Endothelial cell of umbilical vein (primary cell): Measurements from ENCODE around the gene SSTR3. TPM values are rescaled to one million over a fixed set of nuclear protein-coding genes. Genes with fewer than 3 reads are reported as not detected.

ENCODE experiments used
- BruUV-seq: library from RNA; stranded (reverse); fragments of 400-500 nt; replicated peaks from 2 replicates; lab custom pipeline; 2021; lab: Mats Ljungman, UMichigan
- CTCF ChIA-PET: fragments of 300-600, 350-600 bp; sonication (Branson Sonifier 250); formaldehyde crosslinking; loops from one replicate; lab custom pipeline; 2021; ENCODE audit warnings: antibody characterized with exemption, inconsistent platforms; lab: Charles Lee
- POLR2A ChIA-PET: fragments of 300-600, 350-600 bp; sonication (Branson Sonifier 250); formaldehyde crosslinking; loops from one replicate; lab custom pipeline; 2021; ENCODE audit warnings: antibody characterized with exemption, inconsistent platforms; lab: Charles Lee
- DNase-seq: peaks from one replicate; pipeline ENCODE4 v3.0.0-alpha.2; 2011; ENCODE audit warnings: low read depth, low spot score
- FAIRE-seq: peaks from 2 replicates; lab custom pipeline; 2011; peaks lifted over from hg19 to GRCh38; lab: Jason Lieb, UNC
- H2AFZ ChIP-seq: 2 replicates; pipeline ENCODE4 v1.6.0; 2012; ENCODE audit warnings: low read depth, low read length, control low read depth, inconsistent platforms
- H3K27ac ChIP-seq: 2 replicates; pipeline ENCODE4 v1.5.1; 2011; ENCODE audit warnings: low read depth, mild to moderate bottlenecking, control low read depth, low read length, moderate library complexity; ENCODE audit not compliant: insufficient read depth
- H3K27me3 ChIP-seq, 2 experiments: 2 replicates each; pipeline versions ENCODE4 v1.6.0 to v1.6.1; 2011; ENCODE audit warnings: low read length in 2 of 2, mixed read lengths in 1 of 2; ENCODE audit not compliant: control insufficient read depth in 2 of 2, insufficient read depth in 2 of 2
- H3K36me3 ChIP-seq, 2 experiments: 2 replicates in 1 of 2; 3 replicates in 1 of 2; pipeline ENCODE4 v1.5.1; 2011; ENCODE audit warnings: low read length in 2 of 2, mild to moderate bottlenecking in 1 of 2, moderate library complexity in 1 of 2; ENCODE audit not compliant: control insufficient read depth in 2 of 2, insufficient read depth in 2 of 2; ENCODE audit errors: extremely low read depth in 1 of 2
- H3K4me1 ChIP-seq: 3 replicates; pipeline ENCODE4 v1.5.1; 2011; ENCODE audit warnings: mild to moderate bottlenecking, low read length; ENCODE audit not compliant: control insufficient read depth, insufficient read depth; ENCODE audit errors: extremely low read depth
- H3K4me2 ChIP-seq: 2 replicates; pipeline ENCODE4 v1.6.1; 2011; ENCODE audit warnings: low read length, control low read depth, mixed read lengths; ENCODE audit not compliant: insufficient read depth
- H3K4me3 ChIP-seq, 3 experiments: fragments of 200-600 bp in 1 of 3; sonication (generic), shearing (Covaris generic) in 1 of 3; replicated peaks in 1 of 3; 2 replicates each; pipeline ENCODE4 v1.5.1; 2011 to 2016; ENCODE audit warnings: control low read depth in 3 of 3, low read length in 3 of 3, mild to moderate bottlenecking in 2 of 3, inconsistent platforms in 1 of 3, low read depth in 1 of 3, moderate library complexity in 1 of 3; ENCODE audit not compliant: insufficient read depth in 1 of 3
- H3K79me2 ChIP-seq: 2 replicates; pipeline ENCODE4 v1.6.0; 2012; ENCODE audit warnings: low read length, inconsistent platforms; ENCODE audit not compliant: control insufficient read depth, insufficient read depth
- H3K9ac ChIP-seq: replicated peaks from 2 replicates; pipeline ENCODE3; 2011; ENCODE audit warnings: low read length, control low read depth; ENCODE audit not compliant: insufficient read depth; ENCODE audit errors: extremely low read depth
- H3K9me1 ChIP-seq: replicated peaks from 3 replicates; pipeline ENCODE4 v1.6.0; 2011; ENCODE audit warnings: mild to moderate bottlenecking, low read length; ENCODE audit not compliant: control insufficient read depth, insufficient read depth; ENCODE audit errors: extremely low read depth
- H3K9me3 ChIP-seq: replicated peaks from 2 replicates; pipeline ENCODE4 v1.5.1; 2012; ENCODE audit warnings: low read length, inconsistent platforms; ENCODE audit not compliant: control insufficient read depth, insufficient read depth
- H4K20me1 ChIP-seq: replicated peaks from 2 replicates; pipeline ENCODE3; 2011; ENCODE audit warnings: mild to moderate bottlenecking, low read length; ENCODE audit not compliant: control insufficient read depth, insufficient read depth; ENCODE audit errors: extremely low read depth
- EZH2 ChIP-seq: IDR thresholded peaks from 2 replicates; pipeline ENCODE4 v1.6.1; 2012; ENCODE audit warnings: borderline replicate concordance, low read depth, mild to moderate bottlenecking, moderate library complexity, low read length, inconsistent platforms; ENCODE audit not compliant: severe bottlenecking
- FOS ChIP-seq: IDR thresholded peaks from 2 replicates; pipeline ENCODE4 v1.6.1; 2011; ENCODE audit warnings: mild to moderate bottlenecking, low read length, moderate library complexity, borderline replicate concordance; ENCODE audit not compliant: insufficient read depth
- GATA2 ChIP-seq: IDR thresholded peaks from 2 replicates; pipeline ENCODE4 v1.7.0; 2011; ENCODE audit warnings: low read depth, mild to moderate bottlenecking, moderate library complexity, mixed read lengths, low read length; ENCODE audit not compliant: insufficient read length, insufficient read depth
- JUN ChIP-seq: IDR thresholded peaks from 2 replicates; pipeline ENCODE4 v1.6.1; 2011; ENCODE audit warnings: borderline replicate concordance, low read depth; ENCODE audit not compliant: insufficient read length, insufficient read depth
- MYC ChIP-seq: IDR thresholded peaks from one replicate; pipeline ENCODE4 v1.6.1; 2011; ENCODE audit warnings: mild to moderate bottlenecking, low read depth, low read length
- POLR2A ChIP-seq: IDR thresholded peaks from 2 replicates; pipeline ENCODE4 v1.6.1; 2012; ENCODE audit warnings: low read depth, mild to moderate bottlenecking, control low read depth, low read length
- POLR2AphosphoS5 ChIP-seq: IDR thresholded peaks from 2 replicates; pipeline ENCODE4 v1.6.1; 2012; ENCODE audit warnings: low read depth, mild to moderate bottlenecking, control low read depth, low read length, moderate library complexity; ENCODE audit not compliant: insufficient read depth
- dilution Hi-C: fragments of 300-500 bp; cut with MboI; formaldehyde crosslinking; loops from one replicate; pipeline ENCODE4 v1.15.0; 2019; ENCODE audit warnings: low sequenced_read_pairs; ENCODE audit not compliant: extremely low pct_ligation_motif_present
- intact Hi-C: fragments of 100-400 bp; cut with micrococcal nuclease; formaldehyde crosslinking; loops from one replicate; pipeline ENCODE4 v1.10.0; 2022
- polyA plus RNA-seq, 4 experiments: library from polyadenylated mRNA; depleted of rRNA in 3 of 4; stranded (reverse) in 3 of 4; unstranded in 1 of 4; fragments of >200 nt; gene quantifications; 2 replicates each; pipeline versions ENCODE4 v1.2.1 to v1.2.3, GENCODE V29; 2011 to 2012; ENCODE audit warnings: missing spikeins in 1 of 4
- total RNA-seq: library from RNA; stranded (reverse); gene quantifications from 2 replicates; pipeline ENCODE4 v1.2.3, GENCODE V29; 2021
- TF ChIP-seq, protein P1 (sequence below): IDR thresholded peaks from 2 replicates; pipeline ENCODE4 v1.6.1; 2011; ENCODE audit not compliant: insufficient read depth, insufficient read length
- TF ChIP-seq, protein P2 (sequence below), 2 donors: IDR thresholded peaks; 1 replicate in 1 of 2; 2 replicates in 1 of 2; pipeline ENCODE4 v1.5.1; 2011; ENCODE audit warnings: low read length in 2 of 2, mild to moderate bottlenecking in 2 of 2, moderate library complexity in 2 of 2, control low read depth in 1 of 2, inconsistent platforms in 1 of 2, low read depth in 1 of 2; ENCODE audit not compliant: insufficient read depth in 1 of 2; ENCODE audit errors: extremely low read depth in 1 of 2

Gene SSTR3
- total and polyA plus RNA-seq, 2 donors (not counting 3 experiments of a cell fraction or from before 2014, with no cell fraction given), result not detected

DNA sequence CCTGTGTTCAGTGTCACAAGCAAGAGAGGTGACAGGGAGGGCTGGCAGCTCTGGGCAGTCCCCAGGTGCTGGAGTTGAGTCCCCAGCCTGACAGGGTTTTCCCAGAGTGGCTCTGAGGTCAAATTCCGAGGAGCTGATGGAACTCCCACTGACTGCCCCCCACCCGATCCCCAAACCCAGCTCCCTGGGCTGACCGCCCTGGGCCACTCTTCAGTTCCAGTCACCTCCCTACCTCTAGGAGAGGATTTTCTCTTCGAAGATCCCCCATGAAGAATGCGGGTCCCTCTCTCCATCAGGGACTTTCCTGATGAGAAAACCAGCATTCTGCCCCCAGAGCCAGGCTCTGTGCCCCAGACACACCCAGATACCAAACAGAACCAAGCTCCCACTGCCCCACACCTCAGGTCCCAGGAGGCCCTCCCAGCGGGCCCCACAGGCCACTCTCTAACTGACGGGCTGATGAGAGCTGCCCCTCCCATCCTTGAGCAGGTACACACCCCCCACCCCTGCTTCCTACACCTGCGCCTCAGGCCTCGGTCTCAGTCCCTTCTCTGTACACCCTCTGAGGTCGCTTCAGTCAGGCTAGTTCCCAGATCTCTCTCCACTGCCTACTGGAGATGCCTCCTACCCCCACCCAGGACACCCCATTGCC lies 43.9 kb upstream of the SSTR3 start:
- H3K79me2 ChIP-seq, result no peaks in the 10 kb centered on the region
- no peaks in the 10 kb centered on the region for H3K27me3 ChIP-seq
- intact Hi-C loops, result no loop called here
- DNase-seq (no peak), FAIRE-seq (no peak)
- H3K9ac ChIP-seq, result no peak overlapping the region
- no peaks in the 10 kb centered on the region for H4K20me1 ChIP-seq
- peak overlapping the region; percentile 28 for H3K27ac ChIP-seq
- peaks cover 40% of the 10 kb centered on the region for H3K4me1 ChIP-seq
- no peak overlapping the region for H3K4me2 ChIP-seq
- H3K9me1 ChIP-seq, result no peaks in the 10 kb centered on the region
- BruUV-seq, result no TSS peak
- H3K9me3 ChIP-seq, result no peaks in the 10 kb centered on the region
- ChIA-PET CTCF (interaction anchor here (1.1 kb wide), 1 partner anchor 12 kb away, joined by 3 read pairs; the partner anchor contains the start of gene RAC2), POLR2A (no interaction called here)
- TF ChIP-seq FOS, result no peak
- TF ChIP-seq JUN, result no peak
- TF ChIP-seq, protein P1, sequence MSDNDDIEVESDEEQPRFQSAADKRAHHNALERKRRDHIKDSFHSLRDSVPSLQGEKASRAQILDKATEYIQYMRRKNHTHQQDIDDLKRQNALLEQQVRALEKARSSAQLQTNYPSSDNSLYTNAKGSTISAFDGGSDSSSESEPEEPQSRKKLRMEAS, result no peak
- no peak for TF ChIP-seq MYC
- TF ChIP-seq POLR2A, result no peak
- TF ChIP-seq, protein P2, sequence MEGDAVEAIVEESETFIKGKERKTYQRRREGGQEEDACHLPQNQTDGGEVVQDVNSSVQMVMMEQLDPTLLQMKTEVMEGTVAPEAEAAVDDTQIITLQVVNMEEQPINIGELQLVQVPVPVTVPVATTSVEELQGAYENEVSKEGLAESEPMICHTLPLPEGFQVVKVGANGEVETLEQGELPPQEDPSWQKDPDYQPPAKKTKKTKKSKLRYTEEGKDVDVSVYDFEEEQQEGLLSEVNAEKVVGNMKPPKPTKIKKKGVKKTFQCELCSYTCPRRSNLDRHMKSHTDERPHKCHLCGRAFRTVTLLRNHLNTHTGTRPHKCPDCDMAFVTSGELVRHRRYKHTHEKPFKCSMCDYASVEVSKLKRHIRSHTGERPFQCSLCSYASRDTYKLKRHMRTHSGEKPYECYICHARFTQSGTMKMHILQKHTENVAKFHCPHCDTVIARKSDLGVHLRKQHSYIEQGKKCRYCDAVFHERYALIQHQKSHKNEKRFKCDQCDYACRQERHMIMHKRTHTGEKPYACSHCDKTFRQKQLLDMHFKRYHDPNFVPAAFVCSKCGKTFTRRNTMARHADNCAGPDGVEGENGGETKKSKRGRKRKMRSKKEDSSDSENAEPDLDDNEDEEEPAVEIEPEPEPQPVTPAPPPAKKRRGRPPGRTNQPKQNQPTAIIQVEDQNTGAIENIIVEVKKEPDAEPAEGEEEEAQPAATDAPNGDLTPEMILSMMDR (IDR thresholded peaks at IDR 0.05; ENCODE audit: extremely low read depth in 1 of 2, insufficient read depth in 1 of 2, low read depth in 1 of 2, low read length in 2 of 2), result no peak
- TF ChIP-seq POLR2AphosphoS5, result no peak
- no peak for TF ChIP-seq GATA2
- no peak for TF ChIP-seq EZH2
- no peak overlapping the region for H3K4me3 ChIP-seq
- dilution Hi-C loops, result no loop called here
- no peaks in the 10 kb centered on the region for H3K36me3 ChIP-seq
- no peak overlapping the region for H2AFZ ChIP-seq
